Head of caudate nucleus (tissue), 42 donors: Measurements from ENCODE around the gene AEBP1.

Source experiments
- DNase-seq, 42 donors: peaks; one replicate each; pipeline versions ENCODE4 v3.0.0 to v3.0.0-alpha.2; 2020 to 2021; ENCODE audit warnings: mixed read lengths in 7 of 42
- intact Hi-C: fragments of 100-400 bp; cut with DNase I; formaldehyde crosslinking; loops from one replicate; pipeline ENCODE4 v1.15.0; 2022

Gene AEBP1

DNA sequence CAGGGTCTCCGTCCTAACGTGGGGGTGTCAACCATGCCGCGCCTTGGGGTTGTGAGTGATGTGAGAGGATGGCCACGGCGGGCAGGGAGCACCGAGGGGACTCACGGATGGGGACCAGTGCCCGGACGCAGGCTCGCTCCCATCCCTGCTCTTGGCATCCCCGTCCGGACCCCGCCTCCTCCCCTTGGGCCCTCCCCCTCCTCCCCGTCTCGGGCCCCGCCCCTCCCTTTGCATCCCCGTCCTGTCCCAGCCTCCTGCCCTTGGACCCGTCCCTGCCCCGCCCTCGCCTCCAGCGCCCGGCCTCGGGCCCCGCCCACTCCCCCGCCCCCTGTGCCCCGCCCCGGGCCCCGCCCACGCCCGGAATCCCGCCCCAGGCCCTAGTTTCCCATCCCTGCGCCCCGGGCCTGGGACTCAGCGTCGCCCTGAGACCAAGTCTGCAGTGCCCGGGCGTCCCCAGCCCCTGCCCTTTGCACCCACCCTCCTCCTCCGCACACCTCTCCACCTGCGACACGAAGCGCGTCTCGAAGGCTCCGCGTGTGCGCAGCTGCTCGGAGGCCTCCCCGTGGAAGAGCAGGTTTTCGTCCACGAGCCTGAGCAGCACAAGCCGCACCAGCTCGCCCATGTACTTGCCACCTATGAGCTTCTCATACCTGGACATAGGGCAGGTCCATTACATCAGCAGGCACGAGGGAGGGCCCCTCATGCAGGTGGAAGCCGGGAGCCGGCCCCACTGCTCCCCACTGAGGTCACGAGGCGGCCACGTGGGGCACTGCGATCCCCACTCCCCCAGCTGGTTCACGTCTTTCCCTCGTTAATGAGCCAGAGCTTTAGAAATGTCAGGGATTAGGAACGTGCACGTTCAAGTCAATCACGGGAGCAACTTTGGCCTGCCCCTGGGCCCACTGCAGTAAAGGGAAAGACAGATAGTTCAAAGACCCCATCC, 42.1 kb downstream of the AEBP1 start:
- DNase-seq: peak; percentile 36 to 92 (median 80)
- intact Hi-C loops: no loop called here

DNA sequence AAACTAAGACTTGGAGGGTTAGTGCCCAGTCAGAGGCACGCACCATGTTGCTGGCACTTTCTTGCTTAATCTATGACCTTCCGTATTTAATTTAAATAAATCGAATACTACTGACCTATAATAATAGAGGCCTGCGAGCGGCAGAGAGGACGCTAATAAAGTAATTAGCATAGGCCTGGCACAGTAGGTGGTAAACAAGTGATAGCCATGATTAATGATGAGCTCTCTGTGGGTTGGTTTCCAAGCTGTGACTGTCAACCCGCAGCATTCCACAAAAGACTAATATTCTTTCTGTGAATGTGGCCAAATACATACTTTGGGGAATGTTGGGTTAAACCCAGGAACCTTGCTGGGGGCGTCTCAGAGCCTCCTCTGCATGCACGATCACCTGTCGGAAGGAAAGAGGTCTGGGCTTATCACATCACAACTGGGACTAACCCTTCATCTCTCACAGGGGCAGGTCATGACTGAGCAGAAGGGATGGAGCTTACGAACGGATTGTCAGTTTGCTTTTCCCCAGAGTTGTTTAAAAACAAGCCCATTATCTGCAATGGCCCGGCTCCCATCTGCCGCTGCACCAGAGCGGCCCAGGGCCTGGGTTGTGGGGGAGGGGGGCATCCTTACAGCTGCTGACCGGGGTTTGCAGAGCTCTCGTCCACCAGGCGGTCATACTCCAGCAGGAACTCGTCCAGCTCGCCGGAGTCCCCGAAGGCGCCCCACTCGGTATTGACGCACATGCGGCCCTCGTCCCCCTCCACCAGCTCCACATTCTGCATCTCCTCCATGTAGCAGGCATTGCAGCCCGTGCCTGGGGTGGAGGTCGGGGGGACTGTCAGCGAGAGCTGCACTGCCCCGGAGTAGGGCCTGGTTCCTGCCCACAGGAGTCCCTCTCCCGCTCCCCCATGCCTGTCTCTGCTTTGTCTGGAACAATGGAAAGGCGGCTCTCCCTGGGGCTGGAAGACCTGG, 43.2 kb downstream of the AEBP1 start:
- intact Hi-C loops: no loop called here
- DNase-seq: peak in 39 of 42 donors; percentile 8 to 74 (median 42)

DNA sequence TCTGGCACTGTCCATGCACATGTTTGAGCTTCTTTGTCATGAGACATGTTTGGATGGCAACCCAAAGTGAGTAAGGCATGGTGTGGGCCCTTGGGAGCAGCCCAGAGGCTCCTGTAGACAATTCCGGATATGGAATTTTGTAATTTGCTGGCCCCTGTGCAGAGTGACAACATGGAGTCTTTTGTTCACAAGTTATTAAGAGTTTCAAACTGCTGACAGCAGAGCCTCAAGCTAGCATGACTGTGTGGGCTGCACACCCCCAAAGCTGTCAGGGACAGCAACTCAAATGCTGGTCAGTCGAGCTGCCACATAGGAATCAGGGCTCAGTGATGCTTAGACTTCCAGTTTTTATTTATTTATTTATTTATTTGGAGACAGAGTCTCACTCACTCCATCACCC, 44.0 kb downstream of the AEBP1 start:
- peak in 5 of 42 donors; percentile 3 to 30 (median 18) for DNase-seq
- intact Hi-C loops: no loop called here

DNA sequence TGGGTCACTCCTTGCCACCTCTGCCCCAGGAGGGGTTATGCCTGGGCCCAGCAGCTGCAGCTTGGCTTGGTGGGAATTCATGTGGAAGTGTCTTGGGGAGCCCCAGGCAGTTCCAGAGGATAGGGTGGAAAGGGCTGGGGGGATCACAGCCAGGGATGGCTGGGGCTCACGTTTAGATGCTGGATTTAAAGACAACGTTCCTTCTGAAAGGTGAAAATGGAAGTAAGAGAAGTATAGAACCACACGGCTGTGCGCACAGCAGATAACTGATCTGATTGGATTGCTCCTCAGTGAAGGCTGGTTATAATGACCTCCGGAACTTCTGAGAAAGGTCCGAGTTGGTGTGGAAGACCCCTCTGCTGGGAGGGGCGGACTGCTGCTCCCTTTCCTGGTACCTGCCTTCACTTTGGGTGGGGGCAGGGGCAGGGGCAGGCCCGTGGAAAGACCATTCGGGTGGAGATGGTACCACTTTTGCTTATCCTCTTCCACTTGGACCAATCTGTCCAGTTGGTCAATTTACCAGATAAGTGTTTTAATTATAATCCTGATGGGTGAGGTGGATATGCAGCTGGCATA, 44.9 kb downstream of the AEBP1 start:
- peak in 4 of 42 donors; percentile 1 to 18 (median 12) for DNase-seq
- intact Hi-C loops: no loop called here

DNA sequence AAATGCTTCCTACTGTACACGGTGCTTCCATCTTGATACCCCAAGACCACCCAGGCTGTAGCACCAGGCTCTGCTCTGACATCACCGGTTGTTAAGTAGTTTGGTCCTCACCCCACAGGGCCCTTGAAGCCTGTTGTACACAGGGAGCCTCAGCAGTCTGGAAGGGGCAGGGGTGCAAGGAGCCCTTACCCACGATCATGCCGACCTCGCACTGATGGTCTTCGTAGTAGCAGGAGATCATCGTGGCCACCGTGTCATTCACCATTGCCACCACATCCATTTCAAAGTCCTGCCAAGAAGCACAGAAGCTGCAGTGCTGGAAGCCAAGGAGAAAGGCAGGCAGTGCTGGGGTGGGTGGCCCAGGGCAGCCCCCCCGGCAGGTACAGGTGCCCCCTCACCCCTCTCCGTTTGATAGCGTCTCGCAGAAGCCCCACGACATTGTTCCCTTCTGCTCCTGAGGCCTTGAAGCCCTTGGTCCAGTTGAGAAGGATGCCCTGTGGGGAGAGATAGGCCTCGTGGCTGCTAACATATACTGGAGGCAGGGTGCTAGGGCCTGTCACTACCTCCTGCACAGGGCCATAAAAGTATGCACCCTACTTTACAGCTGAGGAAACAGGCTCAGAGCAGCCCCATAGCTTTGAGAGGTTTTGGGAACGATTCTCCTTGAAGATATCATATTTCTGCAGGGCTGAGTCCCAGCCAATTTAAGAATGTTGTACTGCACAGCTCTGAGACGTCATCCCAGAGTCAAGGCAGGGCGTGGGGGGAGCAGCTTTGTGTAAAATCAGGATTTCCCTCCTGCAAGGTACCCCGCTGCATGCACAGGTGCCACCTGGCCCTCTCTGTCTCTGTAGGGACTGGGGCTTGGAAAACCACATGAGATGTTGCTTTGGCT, 45.7 kb downstream of the AEBP1 start:
- DNase-seq: peak in 7 of 42 donors; percentile 1 to 24 (median 11)
- intact Hi-C loops: no loop called here

DNA sequence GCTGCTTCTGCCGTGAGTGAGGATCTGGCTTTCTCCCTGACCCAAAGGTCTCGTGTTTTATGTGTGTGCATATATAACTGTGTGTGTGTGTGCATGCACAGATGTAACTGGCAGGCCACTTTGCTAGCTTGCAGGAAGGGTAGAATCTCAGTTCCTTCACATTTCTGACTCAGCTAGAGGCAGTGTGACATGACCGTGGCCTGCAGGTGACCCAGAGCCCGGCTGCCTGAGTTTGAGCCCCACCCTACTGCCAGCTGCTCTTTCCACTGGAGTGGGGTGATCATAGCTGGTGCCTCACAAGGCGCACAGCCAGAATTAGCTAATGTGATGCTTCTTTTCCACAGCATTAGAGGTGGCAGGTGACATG, 46.3 kb downstream of the AEBP1 start:
- no peak for DNase-seq

DNA sequence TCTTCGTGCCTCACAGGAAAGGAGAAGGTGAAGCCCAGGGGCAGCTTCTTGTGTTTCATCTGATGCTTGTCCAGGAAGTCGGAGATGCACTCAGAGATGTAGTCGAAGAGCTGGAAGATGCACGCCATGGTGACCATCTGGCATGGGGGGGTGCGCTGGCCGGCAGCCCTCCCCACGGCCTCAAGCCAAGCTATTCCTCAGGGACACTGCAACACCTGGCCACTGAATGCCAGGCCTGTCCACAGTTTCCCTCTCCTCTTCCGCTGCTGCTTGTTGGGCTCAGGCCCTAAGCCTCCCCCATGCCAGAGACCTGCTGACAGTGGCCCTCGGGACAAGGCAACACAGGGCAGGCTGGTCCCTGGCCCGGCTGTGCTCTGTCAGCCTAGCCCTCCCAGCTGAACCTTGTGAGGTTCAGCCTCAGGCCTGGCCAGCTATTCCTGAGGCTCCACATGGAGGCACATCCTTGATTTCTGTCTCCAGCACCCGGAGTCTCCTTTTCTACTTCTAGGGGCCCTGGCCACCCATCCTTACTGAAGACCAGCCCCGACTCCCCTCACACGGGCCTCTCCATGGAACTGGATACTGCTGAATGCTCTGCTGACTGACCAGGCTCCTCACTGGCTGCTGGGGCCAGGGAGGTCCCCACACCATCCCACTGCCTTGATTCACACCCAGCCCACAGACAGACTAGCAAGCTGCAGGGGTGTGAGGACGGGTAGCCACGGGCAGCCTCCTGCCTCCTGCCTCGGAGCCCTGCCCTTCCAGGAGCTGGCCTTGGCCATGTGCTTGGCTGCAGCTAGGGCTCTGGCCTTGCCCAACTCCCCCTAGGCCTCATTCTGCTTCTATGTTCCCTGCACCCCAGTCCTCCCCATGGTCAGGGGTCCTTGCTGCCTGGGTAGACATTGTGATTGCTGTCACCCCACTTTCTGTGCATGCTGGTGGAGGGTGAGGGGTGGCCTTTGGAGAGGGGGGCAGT, 47.1 kb downstream of the AEBP1 start:
- intact Hi-C loops: no loop called here
- DNase-seq: peak in 5 of 42 donors; percentile 5 to 38 (median 16)

More for the DNA sequence above, 46.3 kb downstream of the AEBP1 start:
- intact Hi-C loops: no loop called here

DNA sequence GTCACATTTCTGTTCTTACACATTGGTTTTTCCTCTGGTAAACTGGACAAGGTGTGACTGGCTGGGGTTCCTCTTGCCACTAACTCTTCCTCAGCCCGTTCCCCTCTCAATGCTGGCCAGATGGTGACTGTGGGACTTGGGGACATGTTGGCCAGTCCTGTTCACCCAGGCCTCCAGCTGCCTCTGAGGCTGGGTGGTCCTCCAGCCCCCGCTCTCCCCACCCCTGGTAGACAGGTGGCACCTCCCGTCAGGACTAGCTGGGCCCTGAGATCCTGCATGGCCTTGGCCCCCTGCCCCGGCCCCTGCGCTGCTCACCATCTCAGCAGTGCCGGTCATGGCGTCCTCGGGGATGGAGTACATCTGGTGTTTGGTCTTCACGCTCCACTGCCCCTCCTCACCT, 47.8 kb downstream of the AEBP1 start:
- intact Hi-C loops: no loop called here

DNA sequence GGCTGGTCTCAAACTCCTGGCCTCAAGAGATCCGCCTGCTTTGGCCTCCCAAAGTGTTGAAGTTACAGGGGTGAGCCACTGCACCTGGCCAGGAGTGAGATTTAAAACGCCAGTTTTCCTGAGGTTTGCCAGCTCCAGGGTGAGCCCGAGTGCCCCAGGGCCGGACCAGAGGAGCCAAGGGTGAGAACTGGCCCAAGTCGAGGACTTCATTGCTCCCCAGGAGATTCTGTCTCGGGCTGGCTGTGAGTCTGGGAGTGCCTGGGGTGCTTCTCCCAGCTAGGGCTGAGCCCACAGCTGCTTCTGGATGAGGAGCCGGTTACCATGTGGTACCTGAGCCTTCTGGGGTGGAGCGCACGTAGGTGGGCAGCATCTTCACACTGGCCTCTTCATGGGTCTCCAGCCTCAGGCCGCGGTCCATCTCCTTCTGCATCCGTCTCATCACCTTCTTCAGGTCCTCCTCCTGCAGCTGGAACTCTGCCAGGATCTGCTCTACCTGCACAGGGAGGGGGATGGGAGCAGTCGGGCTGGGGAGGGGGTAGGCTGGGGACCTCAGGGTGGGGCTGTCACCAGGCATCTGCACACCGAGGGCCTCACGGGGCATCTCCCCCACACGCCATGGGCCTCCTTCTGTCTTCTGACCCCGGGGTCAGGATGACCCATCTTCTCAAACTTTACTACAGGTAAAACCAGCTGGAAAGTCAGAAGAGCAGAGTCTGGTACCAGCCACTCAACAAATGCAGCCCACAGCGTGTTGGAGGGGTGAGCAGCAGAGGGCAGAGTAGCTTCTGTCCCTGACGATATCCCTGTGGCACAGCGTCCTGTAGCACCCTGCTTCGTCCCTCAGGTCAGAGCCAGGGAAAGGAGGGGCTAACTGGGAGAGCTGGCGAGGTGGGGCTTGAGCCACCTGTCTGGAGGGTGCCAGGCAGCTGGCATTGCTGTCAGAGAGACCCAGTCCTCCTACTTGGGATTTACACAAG, 49.1 kb downstream of the AEBP1 start:
- intact Hi-C loops: no loop called here
- DNase-seq: peak in 4 of 42 donors; percentile 8 to 27 (median 16)

More for the DNA sequence above, 47.8 kb downstream of the AEBP1 start:
- DNase-seq: peak in 4 of 42 donors; percentile 5 to 25 (median 13)

DNA sequence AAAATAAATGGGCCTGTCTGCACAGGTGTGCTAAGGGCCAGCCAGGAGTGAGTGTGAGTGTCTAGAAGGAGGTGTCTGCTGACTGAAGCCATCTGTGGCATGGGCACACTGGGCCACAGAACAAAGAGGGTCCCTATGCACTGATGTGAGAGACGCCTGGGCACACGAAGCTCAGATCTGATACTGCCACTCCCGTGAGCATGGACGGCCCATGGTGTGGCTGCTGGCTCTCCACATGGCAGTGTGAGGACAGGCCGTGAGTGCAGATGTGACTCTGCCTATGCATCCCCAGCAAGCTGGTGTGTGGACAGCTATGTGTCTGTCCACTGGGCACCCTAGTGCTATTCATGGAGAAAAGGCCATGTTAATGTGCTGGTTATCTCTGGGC, 49.8 kb downstream of the AEBP1 start:
- peak in 5 of 42 donors; percentile 2 to 17 (median 13) for DNase-seq
- intact Hi-C loops: no loop called here

DNA sequence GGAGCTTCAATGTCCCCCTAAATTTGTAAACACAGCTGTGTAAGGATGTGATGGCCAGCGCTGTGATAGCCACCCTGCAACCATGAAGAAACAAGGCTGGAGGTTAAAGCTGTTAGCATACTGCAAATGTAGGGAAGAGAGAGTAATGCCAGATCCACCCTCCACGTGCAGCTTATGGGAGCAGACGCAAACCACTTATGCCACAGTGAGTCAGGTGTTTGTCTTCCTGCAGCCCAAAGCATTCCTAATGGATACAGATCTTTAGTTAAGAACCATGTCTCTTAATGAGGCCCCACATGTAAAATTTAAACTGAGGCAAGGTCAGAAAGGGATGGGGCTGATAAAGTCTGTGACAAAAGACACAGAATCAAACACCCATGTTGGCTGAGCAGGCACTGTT, 50.6 kb downstream of the AEBP1 start:
- intact Hi-C loops: no loop called here
- DNase-seq: peak in 1 of 42 donors; percentile 20

DNA sequence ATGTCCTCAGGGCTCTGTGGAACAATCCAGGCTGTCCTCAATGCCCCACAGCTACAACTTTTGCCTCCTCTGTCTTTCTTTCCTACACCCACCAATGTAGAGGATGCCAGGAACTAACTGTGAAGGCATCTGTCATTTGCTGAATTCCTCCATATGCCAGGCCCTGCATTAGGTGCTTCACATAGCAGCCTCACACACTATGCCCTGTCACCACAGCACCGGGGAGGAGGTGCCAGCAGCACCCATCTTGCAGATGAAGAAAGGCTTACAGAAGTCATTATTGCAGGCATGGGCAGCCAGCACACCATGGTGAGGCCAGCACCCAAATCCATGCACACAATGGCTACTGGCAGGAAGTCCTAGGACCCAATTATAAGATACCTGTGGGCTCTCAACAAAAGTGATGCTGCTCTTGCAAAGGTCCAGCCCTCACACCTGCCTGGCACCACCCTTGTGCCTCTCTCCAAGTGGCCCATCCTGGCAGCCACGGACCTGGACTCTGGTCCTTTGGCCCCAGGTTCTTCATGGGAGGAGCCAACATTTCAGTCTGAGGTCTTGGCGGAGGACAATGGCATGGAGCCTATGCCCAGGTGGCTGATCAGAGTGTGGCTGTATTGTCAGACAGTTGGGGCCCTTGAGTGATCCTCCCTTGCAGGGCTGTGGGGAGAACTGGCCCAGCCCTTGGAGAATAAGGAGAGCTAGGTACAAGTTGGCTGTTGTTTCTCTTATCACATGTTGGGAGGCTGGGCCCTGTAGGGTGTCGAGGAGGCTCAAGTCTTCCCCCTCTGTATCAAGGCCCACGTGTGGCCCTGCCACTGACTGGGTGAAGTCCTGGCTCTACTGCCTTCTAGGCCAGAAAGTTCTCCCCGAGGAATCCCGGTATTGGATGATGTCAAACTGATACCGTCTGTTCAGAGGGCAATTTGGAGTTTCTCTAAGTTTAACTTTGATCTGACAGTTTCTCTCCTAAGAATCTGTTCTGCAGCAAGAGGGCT, 51.3 kb downstream of the AEBP1 start:
- DNase-seq: peak in 5 of 42 donors; percentile 3 to 23 (median 16)
- intact Hi-C loops: no loop called here

DNA sequence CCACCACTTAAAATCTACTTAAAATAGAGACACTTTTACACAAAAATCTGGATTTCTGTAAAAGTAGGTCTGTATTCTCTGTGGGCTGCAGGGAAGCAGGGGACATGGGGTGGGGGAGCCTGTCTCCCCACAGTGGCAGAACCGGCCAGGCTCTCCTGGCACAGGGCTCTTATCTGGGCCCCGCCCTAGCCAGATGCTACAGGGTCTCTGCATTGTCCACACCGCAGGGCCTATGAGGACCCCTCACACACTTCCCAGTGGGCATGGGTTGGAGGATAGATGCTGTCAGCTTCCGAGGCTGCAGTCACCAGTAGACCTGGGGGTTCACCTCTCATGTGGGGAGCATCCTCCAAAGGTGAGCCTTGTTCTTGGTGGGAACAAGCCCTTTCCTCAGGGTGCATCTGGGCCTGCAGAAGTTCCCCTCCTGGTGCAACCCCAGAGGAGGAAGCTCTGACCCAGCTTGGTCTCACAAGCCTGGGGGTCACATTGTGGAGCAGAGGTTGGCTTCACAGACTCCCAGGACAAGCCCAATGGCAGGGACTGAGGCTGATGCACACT, 52.4 kb downstream of the AEBP1 start:
- DNase-seq: peak in 2 of 42 donors; percentile 23 to 25
- intact Hi-C loops: no loop called here
